ENCODE measurements around the gene SPDYE6.
"Not testable (repeated sequence)": the region's sequence is repeated elsewhere in the genome, so short reads cannot be mapped to it uniquely, and the experiment has no call there.

Gene SPDYE6

GRCh38 chr7:102356344-102356743, at the start of gene SPDYE6:
Gene SPDYE6, minus strand, starts transcription at chr7:102356444. Its CDS starts 421 bp downstream, at chr7:102356023.
- not testable (repeated sequence) for H3K4me1 ChIP-seq (ENCODE audit: insufficient read depth, poor library complexity, severe bottlenecking); H3K36me3 ChIP-seq (ENCODE audit: low read depth); ATAC-seq (ENCODE audit: low read depth); H3K9me3 ChIP-seq (ENCODE audit: severe bottlenecking); DNase-seq (ENCODE audit: low spot score); H3K27me3 ChIP-seq (ENCODE audit: insufficient read depth, poor library complexity, severe bottlenecking); H3K27ac ChIP-seq (ENCODE audit: poor library complexity, severe bottlenecking); H3K4me3 ChIP-seq (ENCODE audit: severe bottlenecking)

GRCh38 chr7:102404862-102405188, 48.6 kb upstream of the SPDYE6 start:
- not testable (repeated sequence) for H3K4me1 ChIP-seq (ENCODE audit: insufficient read depth, poor library complexity, severe bottlenecking); H3K27ac ChIP-seq (ENCODE audit: poor library complexity, severe bottlenecking); DNase-seq (ENCODE audit: low spot score); ATAC-seq (ENCODE audit: low read depth); H3K4me3 ChIP-seq (ENCODE audit: severe bottlenecking); H3K9me3 ChIP-seq (ENCODE audit: severe bottlenecking); H3K27me3 ChIP-seq (ENCODE audit: insufficient read depth, poor library complexity, severe bottlenecking)
- H3K36me3 ChIP-seq (ENCODE audit: low read depth): peaks cover 100% of the 10 kb centered on the region
- peak; percentile 43 for TF ChIP-seq CTCF (IDR thresholded peaks at IDR 0.05; ENCODE audit: poor library complexity, severe bottlenecking)

- peak; percentile 68 for TF ChIP-seq CTCF (IDR thresholded peaks at IDR 0.05; ENCODE audit: poor library complexity, severe bottlenecking)
- ATAC-seq (ENCODE audit: low read depth) (peak; percentile 92), DNase-seq (ENCODE audit: low spot score) (no peak)
- Histone ChIP-seq H3K27me3 (ENCODE audit: insufficient read depth, poor library complexity, severe bottlenecking) (no peaks in the 10 kb centered on the region), H3K4me3 (ENCODE audit: severe bottlenecking) (no peak overlapping the region), H3K27ac (ENCODE audit: poor library complexity, severe bottlenecking) (no peak overlapping the region), H3K9me3 (ENCODE audit: severe bottlenecking) (no peaks in the 10 kb centered on the region), H3K4me1 (ENCODE audit: insufficient read depth, poor library complexity, severe bottlenecking) (no peaks in the 10 kb centered on the region), H3K36me3 (ENCODE audit: low read depth) (peaks cover 100% of the 10 kb centered on the region)
Observed at GRCh38 chr7:102404005-102404861, 48.0 kb upstream of the SPDYE6 start.

- no peak for ATAC-seq (ENCODE audit: low read depth)
- Histone ChIP-seq H3K4me3 (ENCODE audit: severe bottlenecking) (no peak overlapping the region), H3K27ac (ENCODE audit: poor library complexity, severe bottlenecking) (no peak overlapping the region), H3K4me1 (ENCODE audit: insufficient read depth, poor library complexity, severe bottlenecking) (no peaks in the 10 kb centered on the region), H3K36me3 (ENCODE audit: low read depth) (peaks cover 100% of the 10 kb centered on the region), H3K9me3 (ENCODE audit: severe bottlenecking) (no peaks in the 10 kb centered on the region), H3K27me3 (ENCODE audit: insufficient read depth, poor library complexity, severe bottlenecking) (no peaks in the 10 kb centered on the region)
- no peak for TF ChIP-seq CTCF (IDR thresholded peaks at IDR 0.05; ENCODE audit: poor library complexity, severe bottlenecking)
- no peak for DNase-seq (ENCODE audit: low spot score)
Observed at GRCh38 chr7:102403563-102403962, 47.3 kb upstream of the SPDYE6 start.

GRCh38 chr7:102400360-102400759, 44.1 kb upstream of the SPDYE6 start:
- peaks cover 71% of the 10 kb centered on the region for H3K36me3 ChIP-seq (ENCODE audit: low read depth)
- ATAC-seq (ENCODE audit: low read depth) (no peak), DNase-seq (ENCODE audit: low spot score) (no peak)
- H3K4me1 ChIP-seq (ENCODE audit: insufficient read depth, poor library complexity, severe bottlenecking): no peaks in the 10 kb centered on the region
- no peaks in the 10 kb centered on the region for H3K9me3 ChIP-seq (ENCODE audit: severe bottlenecking)
- H3K27ac ChIP-seq (ENCODE audit: poor library complexity, severe bottlenecking): no peak overlapping the region
- no peak for TF ChIP-seq CTCF (IDR thresholded peaks at IDR 0.05; ENCODE audit: poor library complexity, severe bottlenecking)
- H3K27me3 ChIP-seq (ENCODE audit: insufficient read depth, poor library complexity, severe bottlenecking): no peaks in the 10 kb centered on the region
- H3K4me3 ChIP-seq (ENCODE audit: severe bottlenecking): no peak overlapping the region
